Right lobe of liver (tissue), 4 donors: ENCODE data around the gene ROR2.

Experiments
- POLR2A ChIP-seq: fragments of 450-650 bp; IDR thresholded peaks from one replicate; pipeline ENCODE4 v1.6.1; 2017; ENCODE audit warnings: antibody characterized with exemption, mild to moderate bottlenecking
- TF ChIP-seq, protein P1 (sequence below), 4 donors: fragments of 200-600 bp in 3 of 4; fragments of 450-650 bp in 1 of 4; IDR thresholded peaks; one replicate each; pipeline versions ENCODE4 v1.5.1 to v1.8.0; 2016 to 2022; ENCODE audit warnings: antibody characterized with exemption in 4 of 4, mild to moderate bottlenecking in 2 of 4
- donor health status: DM: no; HTN: no; CAD: no.
- donor health status: DM: no; HTN: no; CAD: no.
- donor health status: DM: no; HTN: yes; CAD: no.

GRCh38 chr9:91937056-91937455 is 13.0 kb downstream of the ROR2 start:
- TF ChIP-seq, protein P1, sequence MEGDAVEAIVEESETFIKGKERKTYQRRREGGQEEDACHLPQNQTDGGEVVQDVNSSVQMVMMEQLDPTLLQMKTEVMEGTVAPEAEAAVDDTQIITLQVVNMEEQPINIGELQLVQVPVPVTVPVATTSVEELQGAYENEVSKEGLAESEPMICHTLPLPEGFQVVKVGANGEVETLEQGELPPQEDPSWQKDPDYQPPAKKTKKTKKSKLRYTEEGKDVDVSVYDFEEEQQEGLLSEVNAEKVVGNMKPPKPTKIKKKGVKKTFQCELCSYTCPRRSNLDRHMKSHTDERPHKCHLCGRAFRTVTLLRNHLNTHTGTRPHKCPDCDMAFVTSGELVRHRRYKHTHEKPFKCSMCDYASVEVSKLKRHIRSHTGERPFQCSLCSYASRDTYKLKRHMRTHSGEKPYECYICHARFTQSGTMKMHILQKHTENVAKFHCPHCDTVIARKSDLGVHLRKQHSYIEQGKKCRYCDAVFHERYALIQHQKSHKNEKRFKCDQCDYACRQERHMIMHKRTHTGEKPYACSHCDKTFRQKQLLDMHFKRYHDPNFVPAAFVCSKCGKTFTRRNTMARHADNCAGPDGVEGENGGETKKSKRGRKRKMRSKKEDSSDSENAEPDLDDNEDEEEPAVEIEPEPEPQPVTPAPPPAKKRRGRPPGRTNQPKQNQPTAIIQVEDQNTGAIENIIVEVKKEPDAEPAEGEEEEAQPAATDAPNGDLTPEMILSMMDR (IDR thresholded peaks at IDR 0.05), result no peak
- TF ChIP-seq POLR2A, result no peak
